IMR-90 (cell line): ENCODE measurements around the gene ATRNL1.

Source experiments
- BHLHE40 ChIP-seq: fragments of 150-350 bp; IDR thresholded peaks from 2 replicates; pipeline ENCODE4 v1.6.1; 2016; ENCODE audit warnings: mild to moderate bottlenecking, low read depth, low read length
- CTCF ChIP-seq: conservative IDR thresholded peaks from 2 replicates; pipeline ENCODE4 v1.5.1; 2012; ENCODE audit warnings: mild to moderate bottlenecking, low read depth, low read length, improper control_type of control experiment
- ELK1 ChIP-seq: fragments of 150-350 bp; IDR thresholded peaks from 2 replicates; pipeline ENCODE4 v1.6.1; 2016; ENCODE audit warnings: low read depth, mild to moderate bottlenecking, low read length, moderate library complexity, borderline replicate concordance
- FOS ChIP-seq: fragments of 150-350 bp; IDR thresholded peaks from 2 replicates; pipeline ENCODE4 v1.6.1; 2016; ENCODE audit warnings: low read depth, low read length
- MAZ ChIP-seq: IDR thresholded peaks from 2 replicates; pipeline ENCODE4 v1.6.1; 2012; ENCODE audit warnings: low read depth, mild to moderate bottlenecking, low read length, improper control_type of control experiment, moderate library complexity, borderline replicate concordance
- MXI1 ChIP-seq: IDR thresholded peaks from 2 replicates; pipeline ENCODE4 v1.6.1; 2012; ENCODE audit warnings: low read depth, mild to moderate bottlenecking, low read length, moderate library complexity, borderline replicate concordance
- POLR2A ChIP-seq: IDR thresholded peaks from 2 replicates; pipeline ENCODE4 v1.6.1; 2012; ENCODE audit warnings: mild to moderate bottlenecking, low read depth, low read length
- RFX5 ChIP-seq: IDR thresholded peaks from 2 replicates; pipeline ENCODE4 v1.8.0; 2012; ENCODE audit warnings: low read depth, mild to moderate bottlenecking, low read length, moderate library complexity
- TF ChIP-seq, protein P1 (sequence below): fragments of 150-350 bp; IDR thresholded peaks from 2 replicates; pipeline ENCODE4 v1.6.1; 2017; ENCODE audit warnings: mild to moderate bottlenecking, antibody characterized with exemption, low read length, low read depth

DNA sequence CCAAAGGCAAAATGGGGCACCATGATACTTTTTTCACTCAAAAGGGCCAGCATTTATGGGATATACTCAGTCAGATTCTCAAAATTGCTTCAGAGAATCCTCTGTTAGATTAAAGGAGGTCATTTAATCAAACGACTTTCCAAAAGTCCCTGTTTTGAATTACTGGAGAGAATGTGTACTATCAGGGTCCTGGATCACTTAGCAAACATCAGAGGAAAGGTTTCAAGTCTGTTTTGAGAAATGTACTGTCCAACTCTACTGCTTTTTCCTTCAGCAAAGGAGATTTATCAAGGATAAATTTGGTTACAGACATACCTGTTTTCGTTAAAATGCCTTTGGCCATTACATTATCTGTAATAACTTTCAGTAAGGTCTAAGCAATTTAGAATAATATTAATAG is 838.9 kb downstream of the ATRNL1 start:
- TF ChIP-seq RFX5, result no peak
- TF ChIP-seq ELK1, result no peak
- TF ChIP-seq CTCF, result no peak
- no peak for TF ChIP-seq POLR2A
- no peak for TF ChIP-seq MAZ
- no peak for TF ChIP-seq BHLHE40
- TF ChIP-seq, protein P1, sequence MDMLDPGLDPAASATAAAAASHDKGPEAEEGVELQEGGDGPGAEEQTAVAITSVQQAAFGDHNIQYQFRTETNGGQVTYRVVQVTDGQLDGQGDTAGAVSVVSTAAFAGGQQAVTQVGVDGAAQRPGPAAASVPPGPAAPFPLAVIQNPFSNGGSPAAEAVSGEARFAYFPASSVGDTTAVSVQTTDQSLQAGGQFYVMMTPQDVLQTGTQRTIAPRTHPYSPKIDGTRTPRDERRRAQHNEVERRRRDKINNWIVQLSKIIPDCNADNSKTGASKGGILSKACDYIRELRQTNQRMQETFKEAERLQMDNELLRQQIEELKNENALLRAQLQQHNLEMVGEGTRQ, result no peak
- no peak for TF ChIP-seq MXI1
- TF ChIP-seq FOS, result no peak
